ENCODE data around the gene DISP3. TPM values are rescaled to one million over a fixed set of nuclear protein-coding genes. Genes with fewer than 3 reads are reported as not detected.

DISP3 gene
- total and polyA plus RNA-seq, 2 donors = 0.04 to 0.16 TPM

DNA sequence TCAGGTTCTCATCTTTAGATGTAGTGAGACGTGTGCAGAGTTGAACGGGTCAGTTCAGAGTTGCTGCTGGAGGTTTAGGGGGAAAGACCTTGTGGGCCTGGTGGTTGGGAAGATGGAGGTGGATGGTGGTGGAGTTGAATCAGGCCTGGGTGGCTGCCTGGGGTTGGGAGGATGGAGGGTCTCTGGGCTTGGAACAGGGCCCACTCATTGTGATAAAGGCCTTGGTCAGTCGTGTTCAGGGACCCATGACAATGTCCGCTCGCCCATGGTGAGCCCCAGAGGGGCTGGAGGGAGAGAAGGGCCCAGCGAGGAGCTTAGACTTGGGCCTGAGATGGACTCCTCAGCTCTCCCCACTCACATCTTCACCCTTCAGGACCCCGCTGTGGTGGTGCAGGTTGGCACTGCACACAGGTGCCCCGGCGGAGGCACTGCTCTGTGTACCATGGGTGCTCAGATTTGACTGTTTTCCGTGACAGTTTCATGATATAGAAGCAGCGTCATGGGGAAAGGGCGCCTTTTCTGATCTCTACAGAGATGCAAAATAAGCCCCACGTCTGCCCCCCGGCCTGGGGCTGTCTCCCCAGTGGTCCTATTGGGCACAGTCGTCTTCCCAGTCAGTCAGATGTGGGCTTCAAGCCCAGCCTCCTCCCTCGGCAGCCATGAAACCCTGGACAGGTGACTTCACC, 39.2 kb downstream of the DISP3 start:
- no peak for DNase-seq (ENCODE audit: extremely low spot score)
- H3K4me1 ChIP-seq (ENCODE audit: insufficient read depth) = no peaks in the 10 kb centered on the region
- no peak overlapping the region for H3K27ac ChIP-seq (ENCODE audit: low read depth)
- no peaks in the 10 kb centered on the region for H3K36me3 ChIP-seq (ENCODE audit: insufficient read depth)
- H3K4me3 ChIP-seq (ENCODE audit: low read depth, low read length) = no peak overlapping the region
- 81% methylated on average over 16 of the region's 16 CpGs for WGBS

DNA sequence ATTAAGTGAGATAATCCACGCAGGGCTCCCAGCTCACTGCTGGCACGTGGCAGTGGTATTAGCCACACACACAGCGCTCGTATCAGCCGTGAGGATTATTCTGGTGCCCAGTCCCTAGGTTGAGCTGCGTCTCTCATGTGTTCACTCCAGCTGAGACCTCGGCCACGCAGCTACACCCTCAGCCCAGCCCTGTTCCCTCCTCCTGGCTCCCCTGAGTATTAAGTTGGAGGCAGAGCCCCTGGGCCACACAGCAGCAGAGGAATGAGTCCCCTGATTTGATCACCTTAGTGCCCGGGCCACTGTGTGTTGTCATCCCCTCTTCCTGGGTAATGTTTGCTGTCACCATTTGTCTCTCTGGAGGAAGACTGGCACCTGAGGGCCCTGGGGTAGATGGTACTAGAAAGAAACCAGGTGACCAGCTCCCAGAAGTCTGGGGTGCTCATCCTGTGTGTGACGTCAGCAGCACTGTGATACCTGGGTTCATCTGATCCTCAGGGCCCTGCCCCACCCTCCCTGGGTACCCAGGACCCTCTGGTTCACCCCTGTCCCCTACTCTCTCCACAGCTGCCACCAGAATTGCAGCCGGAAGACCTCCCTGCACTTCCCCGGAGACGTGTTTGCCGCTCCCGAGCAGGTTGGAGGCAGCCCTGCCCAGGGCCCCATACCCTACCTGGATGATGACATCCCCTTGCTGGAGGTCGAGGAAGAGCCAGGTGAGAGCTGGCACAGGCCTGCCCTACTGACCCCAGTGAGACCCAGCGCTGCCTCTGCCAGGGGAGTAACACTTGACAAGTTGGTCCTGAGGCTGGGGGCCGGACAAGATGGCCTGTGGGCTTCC, 40.1 kb downstream of the DISP3 start:
- Histone ChIP-seq H3K27ac (ENCODE audit: low read depth) (no peak overlapping the region), H3K4me3 (ENCODE audit: low read depth, low read length) (no peak overlapping the region), H3K4me1 (ENCODE audit: insufficient read depth) (no peaks in the 10 kb centered on the region), H3K36me3 (ENCODE audit: insufficient read depth) (no peaks in the 10 kb centered on the region)
- no peak for DNase-seq (ENCODE audit: extremely low spot score)
- WGBS = 78% methylated on average over 18 of the region's 18 CpGs

DNA sequence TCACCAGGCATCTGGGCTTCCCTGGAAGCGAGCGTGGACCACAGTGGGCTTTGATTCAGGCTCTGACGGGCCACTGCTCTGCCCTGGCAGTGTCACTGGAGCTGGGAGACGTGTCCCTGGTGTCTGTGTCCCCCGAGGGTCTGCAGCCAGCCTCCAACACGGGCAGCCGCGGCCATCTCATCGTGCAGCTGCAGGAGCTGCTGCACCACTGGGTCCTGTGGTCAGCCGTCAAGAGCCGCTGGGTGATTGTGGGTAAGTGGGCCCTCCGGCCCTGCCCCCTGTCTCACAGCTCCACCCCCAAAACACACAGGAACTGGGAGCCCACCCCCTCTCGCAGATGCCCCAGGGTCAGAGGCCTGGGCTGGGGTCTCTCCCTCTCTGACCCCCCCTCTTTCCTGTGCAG, 40.7 kb downstream of the DISP3 start:
- WGBS = 70% methylated on average over 13 of the region's 13 CpGs
- Histone ChIP-seq H3K27ac (ENCODE audit: low read depth) (no peak overlapping the region), H3K4me3 (ENCODE audit: low read depth, low read length) (no peak overlapping the region), H3K36me3 (ENCODE audit: insufficient read depth) (no peaks in the 10 kb centered on the region), H3K4me1 (ENCODE audit: insufficient read depth) (no peaks in the 10 kb centered on the region)
- no peak for DNase-seq (ENCODE audit: extremely low spot score)

DNA sequence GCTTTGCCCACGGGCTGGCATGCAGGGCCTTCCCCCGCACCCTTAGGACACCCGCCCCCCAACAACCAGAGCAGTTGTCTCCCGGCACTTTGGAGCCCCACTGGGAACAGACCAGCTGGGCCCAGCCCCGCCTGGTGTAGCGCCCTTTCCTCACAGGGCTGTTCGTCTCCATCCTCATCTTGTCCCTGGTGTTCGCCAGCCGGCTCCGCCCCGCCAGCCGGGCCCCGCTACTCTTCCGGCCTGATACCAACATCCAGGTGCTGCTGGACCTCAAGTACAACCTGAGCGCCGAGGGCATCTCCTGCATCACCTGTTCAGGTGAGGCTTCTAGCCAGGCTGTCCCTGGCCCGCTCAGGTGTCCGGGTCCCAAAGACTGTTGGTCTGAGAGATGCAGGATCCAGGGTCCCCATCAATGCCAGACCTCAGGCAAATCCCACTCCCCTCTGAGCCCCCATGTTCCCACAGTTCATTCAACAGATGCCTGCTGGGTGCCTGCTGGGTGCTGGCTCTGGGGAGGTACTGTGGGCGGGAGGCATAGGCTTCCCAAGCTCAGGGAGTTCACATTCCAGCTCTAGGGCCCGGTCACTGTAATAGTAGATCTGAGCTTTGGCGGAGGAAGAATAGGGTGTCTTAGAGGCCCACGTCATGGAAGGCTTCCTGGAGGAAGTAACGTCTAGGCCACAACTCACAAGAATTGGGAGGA, 41.7 kb downstream of the DISP3 start:
- Histone ChIP-seq H3K4me1 (ENCODE audit: insufficient read depth) (no peaks in the 10 kb centered on the region), H3K27ac (ENCODE audit: low read depth) (no peak overlapping the region), H3K36me3 (ENCODE audit: insufficient read depth) (no peaks in the 10 kb centered on the region), H3K4me3 (ENCODE audit: low read depth, low read length) (no peak overlapping the region)
- WGBS = 88% methylated on average over 23 of the region's 23 CpGs
- DNase-seq (ENCODE audit: extremely low spot score) = no peak

DNA sequence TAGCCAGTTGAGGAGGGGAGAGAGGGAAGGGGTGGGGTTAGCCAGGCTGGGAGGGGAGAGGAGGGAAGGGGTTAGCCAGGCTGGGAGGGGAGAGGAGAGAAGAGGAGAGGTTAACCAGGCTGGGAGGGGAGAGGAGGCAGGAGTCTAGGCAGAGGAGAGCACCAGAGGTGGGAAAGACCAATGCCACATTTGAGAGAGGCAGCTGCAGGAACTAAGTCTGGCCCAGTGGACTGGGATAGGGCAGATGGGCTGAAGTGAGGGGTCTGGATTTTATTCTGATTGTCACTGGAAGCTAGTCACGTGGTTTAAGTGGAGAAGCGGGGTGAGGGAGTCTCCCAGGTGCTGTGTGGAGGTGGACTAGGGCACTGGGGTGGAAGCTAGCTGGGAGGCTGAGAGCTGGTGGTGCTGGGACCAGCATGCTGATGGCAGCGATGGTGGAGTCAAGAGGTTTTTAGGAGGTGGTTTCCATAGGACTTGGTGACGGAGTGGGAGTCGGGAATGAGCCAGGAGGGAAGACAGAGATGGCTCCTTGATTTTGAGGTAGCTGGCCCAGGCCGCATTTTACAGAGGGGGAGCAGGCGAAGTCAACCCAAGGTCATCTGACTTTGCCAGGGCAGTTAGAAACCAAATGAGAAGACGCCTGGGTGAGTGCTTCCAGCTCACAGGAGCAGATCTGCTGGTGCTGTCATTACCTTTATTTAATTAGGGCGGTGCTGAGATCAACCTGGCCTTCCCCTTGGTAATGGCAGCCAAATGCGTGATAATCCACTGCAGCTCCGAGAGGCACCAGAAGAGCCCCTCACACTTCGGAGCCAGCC, 42.8 kb downstream of the DISP3 start:
- Histone ChIP-seq H3K27ac (ENCODE audit: low read depth) (no peak overlapping the region), H3K36me3 (ENCODE audit: insufficient read depth) (no peaks in the 10 kb centered on the region), H3K4me3 (ENCODE audit: low read depth, low read length) (no peak overlapping the region), H3K4me1 (ENCODE audit: insufficient read depth) (no peaks in the 10 kb centered on the region)
- WGBS = 82% methylated on average over 12 of the region's 12 CpGs
- no peak for DNase-seq (ENCODE audit: extremely low spot score)

DNA sequence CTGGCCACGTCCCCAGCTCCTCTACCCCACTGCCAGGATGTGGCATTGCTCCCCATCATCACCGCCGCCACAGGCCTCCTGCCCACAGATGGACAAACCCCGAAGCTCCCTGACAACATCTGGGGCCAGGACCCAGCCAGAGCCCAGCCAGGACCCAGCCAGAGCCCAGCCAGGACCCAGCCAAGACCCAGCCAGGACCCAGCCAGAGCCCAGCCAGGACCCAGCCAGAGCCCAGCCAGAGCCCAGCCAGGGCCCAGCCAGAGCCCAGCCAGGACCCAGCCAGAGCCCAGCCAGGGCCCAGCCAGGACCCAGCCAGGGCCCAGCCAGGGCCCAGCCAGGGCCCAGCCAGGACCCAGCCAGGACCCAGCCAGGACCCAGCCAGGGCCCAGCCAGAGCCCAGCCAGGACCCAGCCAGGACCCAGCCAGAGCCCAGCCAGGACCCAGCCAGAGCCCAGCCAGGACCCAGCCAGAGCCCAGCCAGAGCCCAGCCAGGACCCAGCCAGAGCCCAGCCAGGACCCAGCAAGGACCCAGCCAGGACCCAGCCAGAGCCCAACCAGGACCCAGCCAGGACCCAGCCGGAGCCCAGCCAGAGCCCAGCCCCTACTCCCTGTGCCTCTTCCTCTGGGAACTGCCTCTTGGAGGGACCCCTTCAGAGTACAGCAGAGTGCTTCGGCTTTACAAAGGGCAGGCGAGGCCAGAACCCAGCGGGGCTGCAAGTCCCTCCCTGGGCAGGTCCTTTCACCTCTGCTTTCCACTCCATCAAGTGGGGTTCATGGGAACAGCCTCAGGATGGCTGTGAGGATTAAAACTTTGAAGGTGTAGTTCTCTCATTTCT, 43.7 kb downstream of the DISP3 start:
- no peak overlapping the region for H3K4me3 ChIP-seq (ENCODE audit: low read depth, low read length)
- WGBS = 70% methylated on average over 8 of the region's 8 CpGs
- no peak for DNase-seq (ENCODE audit: extremely low spot score)
- H3K27ac ChIP-seq (ENCODE audit: low read depth) = no peak overlapping the region
- H3K4me1 ChIP-seq (ENCODE audit: insufficient read depth) = no peaks in the 10 kb centered on the region
- no peaks in the 10 kb centered on the region for H3K36me3 ChIP-seq (ENCODE audit: insufficient read depth)

DNA sequence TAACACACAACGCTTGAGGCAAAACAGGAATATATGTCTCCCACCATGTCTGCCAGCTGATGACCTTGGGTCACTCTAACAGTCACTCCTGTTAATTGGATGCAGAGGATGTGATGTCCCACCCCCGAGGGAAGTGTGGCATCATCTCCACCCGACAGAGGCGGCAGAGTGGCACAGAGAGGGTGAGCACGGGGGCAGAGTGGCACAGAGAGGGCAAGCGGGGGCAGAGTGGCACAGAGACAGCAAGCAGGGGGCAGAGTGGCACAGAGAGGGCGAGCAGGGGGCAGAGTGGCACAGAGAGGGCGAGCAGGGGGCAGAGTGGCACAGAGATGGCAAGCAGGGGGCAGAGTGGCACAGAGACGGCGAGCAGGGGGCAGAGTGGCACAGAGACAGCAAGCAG, 44.3 kb downstream of the DISP3 start:
- Histone ChIP-seq H3K4me1 (ENCODE audit: insufficient read depth) (no peaks in the 10 kb centered on the region), H3K36me3 (ENCODE audit: insufficient read depth) (no peaks in the 10 kb centered on the region), H3K27ac (ENCODE audit: low read depth) (no peak overlapping the region), H3K4me3 (ENCODE audit: low read depth, low read length) (no peak overlapping the region)
- 75% methylated on average over 10 of the region's 10 CpGs for WGBS
- DNase-seq (ENCODE audit: extremely low spot score) = no peak

DNA sequence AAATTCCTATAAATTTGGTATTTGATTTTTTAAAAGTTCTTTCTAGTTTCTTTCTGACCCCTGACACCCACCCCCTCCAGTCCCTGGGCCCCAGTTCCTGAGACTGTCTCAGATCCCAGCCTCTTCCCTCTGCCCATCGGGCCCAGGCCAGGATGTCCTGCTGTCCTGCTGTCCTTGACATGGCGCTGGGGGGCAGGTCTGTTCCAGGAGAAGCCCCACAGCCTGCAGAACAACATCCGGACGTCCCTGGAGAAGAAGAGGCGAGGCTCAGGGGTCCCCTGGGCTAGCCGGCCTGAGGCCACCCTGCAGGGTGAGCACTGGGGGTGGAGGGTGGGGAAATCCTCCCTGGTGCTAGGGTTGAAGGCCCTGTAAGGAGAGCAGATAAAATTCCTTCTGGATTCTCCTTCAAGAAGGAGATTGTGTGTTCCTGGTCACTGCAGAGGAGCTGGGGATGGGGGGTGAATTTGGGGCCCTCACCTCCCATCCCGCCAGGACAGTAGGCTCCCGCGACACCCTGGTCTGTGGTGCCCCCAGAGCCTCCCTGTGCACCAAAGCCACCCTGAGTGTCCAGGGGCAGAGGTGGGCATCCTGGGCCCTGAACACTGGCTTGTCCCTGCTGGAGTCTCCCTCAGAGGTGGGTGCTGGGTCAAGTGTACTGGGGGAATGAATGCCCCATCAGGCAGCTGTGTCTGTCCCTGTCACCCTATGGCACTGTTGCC, 45.0 kb downstream of the DISP3 start:
- 68% methylated on average over 9 of the region's 9 CpGs for WGBS

DNA sequence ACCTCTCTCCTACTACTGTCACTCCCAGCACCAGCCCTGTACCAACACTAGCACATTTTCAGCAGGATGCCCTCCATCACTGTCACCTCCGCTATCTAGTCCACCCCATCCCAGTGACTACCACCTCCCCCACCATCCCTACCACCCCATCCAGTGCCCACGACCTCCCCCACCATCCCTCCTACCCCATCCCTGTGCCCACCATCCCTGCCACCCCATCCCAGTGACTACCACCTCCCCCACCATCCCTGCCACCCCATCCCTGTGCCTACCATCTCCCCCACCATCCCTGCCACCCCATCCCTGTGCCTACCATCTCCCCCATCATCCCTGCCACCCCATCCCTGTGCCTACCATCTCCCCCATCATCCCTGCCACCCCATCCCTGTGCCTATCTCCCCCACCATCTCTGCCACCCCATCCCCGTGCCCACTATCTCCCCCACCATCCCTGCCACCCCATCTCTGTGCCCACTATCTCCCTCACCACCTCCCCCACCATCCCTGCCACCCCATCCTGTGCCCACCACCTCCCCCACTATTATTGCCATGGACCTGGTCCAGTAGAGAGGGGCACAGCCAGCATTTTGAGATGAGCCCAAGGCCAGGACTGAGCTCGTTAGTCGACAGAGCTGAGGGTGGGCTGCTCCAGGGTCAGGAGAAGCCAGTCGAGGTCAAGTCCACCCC, 45.7 kb downstream of the DISP3 start:
- DNase-seq (ENCODE audit: extremely low spot score) = no peak
- no peaks in the 10 kb centered on the region for H3K36me3 ChIP-seq (ENCODE audit: insufficient read depth)
- H3K4me3 ChIP-seq (ENCODE audit: low read depth, low read length) = no peak overlapping the region
- WGBS = 65% methylated on average over 6 of the region's 6 CpGs
- no peak overlapping the region for H3K27ac ChIP-seq (ENCODE audit: low read depth)
- no peaks in the 10 kb centered on the region for H3K4me1 ChIP-seq (ENCODE audit: insufficient read depth)

More for the DNA sequence above, 45.0 kb downstream of the DISP3 start:
- Histone ChIP-seq H3K27ac (ENCODE audit: low read depth) (no peak overlapping the region), H3K4me3 (ENCODE audit: low read depth, low read length) (no peak overlapping the region), H3K36me3 (ENCODE audit: insufficient read depth) (no peaks in the 10 kb centered on the region), H3K4me1 (ENCODE audit: insufficient read depth) (no peaks in the 10 kb centered on the region)
- DNase-seq (ENCODE audit: extremely low spot score) = no peak

DNA sequence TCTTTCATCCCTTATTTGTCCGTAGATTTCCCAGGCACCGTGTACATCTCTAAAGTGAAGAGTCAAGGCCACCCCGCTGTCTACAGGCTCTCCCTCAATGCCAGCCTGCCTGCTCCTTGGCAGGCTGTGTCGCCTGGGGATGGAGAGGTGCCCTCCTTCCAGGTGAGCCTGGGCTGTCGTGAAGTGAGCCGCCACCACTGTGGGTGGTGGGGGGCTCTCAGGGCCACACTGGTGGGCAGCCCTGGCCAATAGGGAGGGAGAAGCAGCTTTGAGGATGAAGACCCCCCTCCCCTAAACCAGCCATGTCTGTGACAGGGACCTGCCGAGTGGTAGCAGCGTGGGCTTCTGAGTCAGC, 46.2 kb downstream of the DISP3 start:
- Histone ChIP-seq H3K36me3 (ENCODE audit: insufficient read depth) (no peaks in the 10 kb centered on the region), H3K4me3 (ENCODE audit: low read depth, low read length) (no peak overlapping the region), H3K27ac (ENCODE audit: low read depth) (no peak overlapping the region), H3K4me1 (ENCODE audit: insufficient read depth) (no peaks in the 10 kb centered on the region)
- WGBS = 81% methylated on average over 8 of the region's 8 CpGs
- no peak for DNase-seq (ENCODE audit: extremely low spot score)

DNA sequence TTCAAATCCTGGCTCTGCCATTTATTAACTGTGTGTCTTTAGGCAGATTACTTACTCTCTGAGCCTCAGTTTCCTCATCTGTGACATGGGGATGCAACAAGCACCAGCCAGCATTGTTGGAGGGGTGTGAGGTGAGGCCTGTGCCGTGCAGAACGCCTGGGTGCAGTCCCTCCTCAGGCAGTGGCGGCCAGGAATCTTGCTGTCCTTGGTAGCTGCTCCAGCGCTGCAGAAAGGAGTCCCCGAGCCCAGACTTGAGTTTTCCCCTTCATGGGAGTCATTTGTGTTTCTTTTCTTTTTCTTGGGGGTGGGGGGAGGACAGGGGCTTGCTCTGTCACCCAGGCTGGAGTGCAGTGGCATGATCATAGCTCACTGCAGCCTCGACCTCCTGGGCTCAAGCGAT, 46.6 kb downstream of the DISP3 start:
- WGBS = 79% methylated on average over 7 of the region's 7 CpGs
- H3K4me1 ChIP-seq (ENCODE audit: insufficient read depth) = no peaks in the 10 kb centered on the region
- H3K36me3 ChIP-seq (ENCODE audit: insufficient read depth) = no peaks in the 10 kb centered on the region
- no peak overlapping the region for H3K27ac ChIP-seq (ENCODE audit: low read depth)
- no peak for DNase-seq (ENCODE audit: extremely low spot score)
- H3K4me3 ChIP-seq (ENCODE audit: low read depth, low read length) = no peak overlapping the region
